NT2/D1 (cell line): ENCODE data around the gene LAMP1.
A peak's percentile ranks its signal among the peaks of the same experiment; 100 is the strongest.

ENCODE experiments used
- DNase-seq: peaks from one replicate; pipeline ENCODE4 v3.0.0-alpha.2; 2011; ENCODE audit warnings: low read depth, low spot score
- H3K27me3 ChIP-seq: 2 replicates; pipeline ENCODE4 v1.6.0; 2011; ENCODE audit warnings: mild to moderate bottlenecking; ENCODE audit not compliant: insufficient read length, insufficient read depth
- H3K36me3 ChIP-seq: 2 replicates; pipeline ENCODE4 v1.6.1; 2011; ENCODE audit warnings: mild to moderate bottlenecking, low read length, mixed read lengths; ENCODE audit not compliant: insufficient read depth, insufficient read length
- H3K4me1 ChIP-seq: 2 replicates; pipeline ENCODE4 v1.5.1; 2011; ENCODE audit not compliant: insufficient read depth, insufficient read length
- H3K4me3 ChIP-seq: 2 replicates; pipeline ENCODE4 v1.5.1; 2011; ENCODE audit warnings: low read depth; ENCODE audit not compliant: insufficient read length
- H3K9ac ChIP-seq: 2 replicates; pipeline ENCODE4 v1.6.0; 2011; ENCODE audit warnings: low read depth; ENCODE audit not compliant: insufficient read length
- H3K9me3 ChIP-seq: 2 replicates; pipeline ENCODE4 v1.5.1; 2011; ENCODE audit warnings: mild to moderate bottlenecking, low read length; ENCODE audit not compliant: insufficient read depth
- SUZ12 ChIP-seq: IDR thresholded peaks from 2 replicates; pipeline ENCODE4 v1.6.1; 2011; ENCODE audit not compliant: insufficient read length, insufficient read depth; ENCODE audit errors: extremely low read depth
- YY1 ChIP-seq: IDR thresholded peaks from 2 replicates; pipeline ENCODE4 v1.6.1; 2011; ENCODE audit not compliant: insufficient read length, insufficient read depth
- ZNF274 ChIP-seq: IDR thresholded peaks from 2 replicates; pipeline ENCODE4 v1.6.1; 2011; ENCODE audit warnings: mild to moderate bottlenecking, low read depth, low read length

LAMP1 gene

GRCh38 chr13:113283904-113284303, 13.1 kb upstream of the LAMP1 start:
- no peak overlapping the region for H3K9ac ChIP-seq
- peaks cover 9% of the 10 kb centered on the region; the same call in 1 of the 2 replicates for H3K9me3 ChIP-seq
- H3K4me1 ChIP-seq: no peaks in the 10 kb centered on the region
- TF ChIP-seq YY1: no peak
- no peak for TF ChIP-seq SUZ12
- no peak for TF ChIP-seq ZNF274
- no peak for DNase-seq
- no peaks in the 10 kb centered on the region for H3K36me3 ChIP-seq
- no peak overlapping the region for H3K4me3 ChIP-seq
- peaks cover 25% of the 10 kb centered on the region for H3K27me3 ChIP-seq

GRCh38 chr13:113288880-113289279, 8.2 kb upstream of the LAMP1 start:
- no peaks in the 10 kb centered on the region for H3K4me1 ChIP-seq
- no peak for TF ChIP-seq YY1
- no peak for TF ChIP-seq SUZ12
- TF ChIP-seq ZNF274: no peak
- peaks cover 9% of the 10 kb centered on the region; the same call in 1 of the 2 replicates for H3K9me3 ChIP-seq
- H3K9ac ChIP-seq: no peak overlapping the region
- H3K36me3 ChIP-seq: no peaks in the 10 kb centered on the region
- no peak for DNase-seq
- H3K27me3 ChIP-seq: peaks cover 51% of the 10 kb centered on the region
- no peak overlapping the region for H3K4me3 ChIP-seq

GRCh38 chr13:113291129-113291528, 5.9 kb upstream of the LAMP1 start:
- H3K27me3 ChIP-seq: peaks cover 44% of the 10 kb centered on the region
- H3K36me3 ChIP-seq: no peaks in the 10 kb centered on the region
- no peak overlapping the region for H3K4me3 ChIP-seq
- peaks cover 9% of the 10 kb centered on the region; the same call in 1 of the 2 replicates for H3K9me3 ChIP-seq
- H3K4me1 ChIP-seq: no peaks in the 10 kb centered on the region
- TF ChIP-seq SUZ12 (no peak), ZNF274 (no peak), YY1 (no peak)
- H3K9ac ChIP-seq: no peak overlapping the region
- DNase-seq: no peak

GRCh38 chr13:113292021-113292862, 4.8 kb upstream of the LAMP1 start:
- Histone ChIP-seq H3K9ac (no peak overlapping the region), H3K9me3 (peaks cover 8% of the 10 kb centered on the region; the same call in 1 of the 2 replicates), H3K36me3 (no peaks in the 10 kb centered on the region), H3K4me3 (no peak overlapping the region), H3K27me3 (peaks cover 41% of the 10 kb centered on the region), H3K4me1 (no peaks in the 10 kb centered on the region)
- TF ChIP-seq ZNF274 (no peak), SUZ12 (no peak), YY1 (no peak)
- no peak for DNase-seq

- Histone ChIP-seq H3K4me1 (no peaks in the 10 kb centered on the region), H3K36me3 (no peaks in the 10 kb centered on the region), H3K9me3 (no peaks in the 10 kb centered on the region), H3K4me3 (no peak overlapping the region), H3K9ac (no peak overlapping the region), H3K27me3 (peaks cover 30% of the 10 kb centered on the region)
- DNase-seq: no peak
- TF ChIP-seq SUZ12: no peak
- no peak for TF ChIP-seq ZNF274
- no peak for TF ChIP-seq YY1
Observed at GRCh38 chr13:113293686-113294085, 3.4 kb upstream of the LAMP1 start.

- TF ChIP-seq SUZ12 (no peak), YY1 (no peak)
- Histone ChIP-seq H3K36me3 (no peaks in the 10 kb centered on the region), H3K4me1 (no peaks in the 10 kb centered on the region), H3K4me3 (no peak overlapping the region), H3K9me3 (no peaks in the 10 kb centered on the region), H3K9ac (no peak overlapping the region), H3K27me3 (peaks cover 11% of the 10 kb centered on the region)
- no peak for DNase-seq
Observed at GRCh38 chr13:113295776-113296175, 1.3 kb upstream of the LAMP1 start.

GRCh38 chr13:113297370-113298042, 467 bp downstream of the LAMP1 start:
- peak overlapping the region; percentile 86 for H3K9ac ChIP-seq
- TF ChIP-seq ZNF274: no peak
- no peak for TF ChIP-seq SUZ12
- TF ChIP-seq YY1: no peak
- DNase-seq: no peak
- peak overlapping the region; percentile 81 for H3K4me3 ChIP-seq
- H3K4me1 ChIP-seq: no peaks in the 10 kb centered on the region
- no peaks in the 10 kb centered on the region for H3K27me3 ChIP-seq
- peaks cover 3% of the 10 kb centered on the region for H3K36me3 ChIP-seq
- H3K9me3 ChIP-seq: no peaks in the 10 kb centered on the region
